Kidney (tissue), 11 donors: ENCODE data around the gene GOLGA6B. TPM values are rescaled to one million over a fixed set of nuclear protein-coding genes. Genes with fewer than 3 reads are reported as not detected.
A peak's percentile ranks its signal among the peaks of the same experiment; 100 is the strongest.
"Not testable (repeated sequence)": the region's sequence is repeated elsewhere in the genome, so short reads cannot be mapped to it uniquely, and the experiment has no call there.

Experiments used
- DNase-seq, 5 donors: peaks; one replicate each; pipeline ENCODE4 v3.0.0-alpha.2; 2013 to 2020
- FAIRE-seq: peaks from 2 replicates; lab custom pipeline; 2012; peaks lifted over from hg19 to GRCh38; lab: Jason Lieb, UNC
- H3K27ac ChIP-seq, 2 donors: one replicate each; pipeline ENCODE4 v1.7.0; 2013; ENCODE audit warnings: low read depth in 2 of 2, low read length in 2 of 2, inconsistent platforms in 1 of 2
- H3K27me3 ChIP-seq: one replicate; pipeline ENCODE4 v1.7.1; 2013; ENCODE audit warnings: low read length, inconsistent platforms; ENCODE audit not compliant: control insufficient read depth, insufficient read depth
- H3K36me3 ChIP-seq, 3 donors: one replicate each; pipeline versions ENCODE4 v1.7.0 to v1.7.1; 2013; ENCODE audit warnings: low read length in 3 of 3, control low read depth in 1 of 3, inconsistent platforms in 1 of 3; ENCODE audit not compliant: insufficient read depth in 3 of 3, control insufficient read depth in 2 of 3
- H3K4me1 ChIP-seq, 3 donors: one replicate each; pipeline versions ENCODE4 v1.7.0 to v1.7.1; 2013; ENCODE audit warnings: low read length in 3 of 3, inconsistent platforms in 1 of 3, low read depth in 1 of 3; ENCODE audit not compliant: control insufficient read depth in 2 of 3, insufficient read depth in 2 of 3
- H3K4me3 ChIP-seq, 3 donors: one replicate each; pipeline versions ENCODE4 v1.7.0 to v1.8.1; 2013; ENCODE audit warnings: low read length in 3 of 3, control low read depth in 1 of 3, inconsistent platforms in 1 of 3
- H3K9ac ChIP-seq, 3 donors: one replicate each; pipeline versions ENCODE4 v1.7.0 to v1.7.1; 2013; ENCODE audit warnings: low read length in 3 of 3, control low read depth in 1 of 3, inconsistent platforms in 1 of 3
- H3K9me3 ChIP-seq, 3 donors: one replicate each; pipeline versions ENCODE4 v1.7.0 to v1.7.1; 2013; ENCODE audit warnings: low read length in 3 of 3, control low read depth in 1 of 3, inconsistent platforms in 1 of 3; ENCODE audit not compliant: control insufficient read depth in 2 of 3, insufficient read depth in 1 of 3
- intact Hi-C: fragments of 100-400 bp; cut with DNase I; formaldehyde crosslinking; loops from one replicate; pipeline ENCODE4 v1.11.1; 2022
- polyA plus RNA-seq: library from polyadenylated mRNA; stranded (reverse); fragments of 350-450 nt; fragmentation: Illumina TruSeq; extraction: RNeasy Lipid Tissue Mini Kit (QIAGEN cat#74804); gene quantifications from one replicate; pipeline ENCODE4 v1.2.3, GENCODE V29; 2014; ENCODE audit warnings: low read depth, low replicate concordance; ENCODE audit not compliant: insufficient read depth
- total RNA-seq: library from RNA; stranded (reverse); fragmentation: NEBNext Ultra II Directional; extraction: Animal tissue kit (Norgen Biotek cat#: 25700); gene quantifications from one replicate; pipeline ENCODE4 v1.2.1, GENCODE V29; 2021
- donor health status: control.
- donor health status: control.
- donor health status: DM: yes; HTN: yes; CAD: no.
- donor health status: Normal renal cell carcinoma (clear cell type).

Gene GOLGA6B
- total and polyA plus RNA-seq, 2 donors from 2014 or later, result not detected

- intact Hi-C loops, H3K4me3 ChIP-seq, H3K9me3 ChIP-seq, H3K4me1 ChIP-seq, H3K27me3 ChIP-seq, H3K36me3 ChIP-seq, H3K27ac ChIP-seq, H3K9ac ChIP-seq, DNase-seq, FAIRE-seq: not testable (repeated sequence)
Measured at GRCh38 chr15:72629068-72629570, 25.4 kb upstream of the GOLGA6B start.

DNA sequence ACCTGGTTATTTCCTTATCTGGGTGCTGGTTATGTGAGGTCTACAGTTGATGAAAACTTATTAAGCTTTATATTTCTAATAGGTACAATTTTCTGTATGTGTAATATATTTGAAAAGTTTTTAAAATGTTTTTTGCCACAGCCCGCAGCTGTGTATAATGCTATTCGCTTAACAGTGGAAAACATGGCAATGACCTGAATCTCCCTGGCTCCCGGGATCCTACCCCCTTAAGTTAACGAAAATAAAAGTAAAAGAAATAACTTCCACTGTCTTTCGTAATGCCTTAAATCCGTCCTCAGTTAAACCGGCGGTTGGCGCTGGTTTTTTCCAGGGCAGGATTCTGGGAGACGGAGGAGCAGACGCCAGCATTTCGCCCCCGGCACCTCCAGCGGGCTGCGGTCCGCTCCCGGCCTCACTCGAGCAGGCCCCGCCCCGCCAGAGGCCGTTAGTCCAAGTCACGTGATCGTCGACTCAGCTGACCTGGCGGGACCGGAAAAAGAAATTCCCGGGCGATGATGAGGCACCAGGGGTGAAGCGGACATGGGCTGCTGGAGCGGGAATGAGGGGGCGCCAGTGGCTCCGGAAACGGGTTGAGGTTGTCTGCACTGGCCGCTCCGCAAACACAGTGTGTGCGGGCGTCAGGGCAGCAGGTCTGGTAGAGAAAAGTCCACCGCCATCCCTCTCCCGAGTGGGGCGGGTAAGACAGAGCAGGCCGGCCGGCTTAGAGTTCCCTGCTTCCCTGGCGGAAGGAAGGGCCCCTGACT is 17.8 kb upstream of the GOLGA6B start:
- intact Hi-C loops, H3K9me3 ChIP-seq, H3K4me1 ChIP-seq, H3K27ac ChIP-seq, H3K27me3 ChIP-seq, H3K36me3 ChIP-seq, H3K4me3 ChIP-seq, H3K9ac ChIP-seq, FAIRE-seq: not testable (repeated sequence)
- DNase-seq, result peak; percentile 85 to 97 (median 89)

DNA sequence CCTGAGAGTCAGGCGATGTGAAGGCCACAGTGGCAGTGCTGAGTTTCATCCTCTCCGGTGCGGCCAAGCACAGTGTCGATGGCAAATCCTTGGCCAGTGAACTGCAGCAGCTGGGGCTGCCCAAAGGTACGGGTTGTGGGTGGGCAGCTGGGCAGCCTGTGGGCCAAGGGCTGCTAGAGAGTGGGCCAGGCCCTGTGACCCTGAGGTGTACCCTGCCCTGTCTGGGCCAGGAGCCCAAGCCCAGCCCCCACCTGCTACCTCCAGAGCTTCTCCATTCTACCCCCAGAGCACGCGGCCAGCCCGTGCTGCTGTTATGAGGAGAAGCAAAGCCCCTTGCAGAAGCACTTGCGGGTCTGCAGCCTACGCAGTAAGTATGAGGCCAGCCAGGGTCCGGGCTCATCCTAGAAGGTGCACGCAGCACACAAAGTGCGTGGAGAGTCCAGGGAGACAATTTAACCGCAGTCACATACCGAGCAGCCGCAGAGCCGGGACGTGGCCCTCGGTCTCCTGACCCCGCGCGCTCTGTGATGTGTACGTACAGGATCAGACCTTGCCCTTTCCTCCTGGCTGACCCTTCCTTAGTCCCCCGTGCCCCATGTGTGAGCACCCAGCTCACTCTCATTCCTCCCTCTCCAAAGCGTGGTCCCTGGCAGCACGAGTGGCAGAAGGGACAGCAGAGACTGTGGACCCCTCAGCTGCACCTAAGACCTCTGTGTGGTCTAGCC is 14.6 kb upstream of the GOLGA6B start:
- H3K27me3 ChIP-seq, FAIRE-seq, DNase-seq, H3K4me3 ChIP-seq, H3K36me3 ChIP-seq, H3K9me3 ChIP-seq, H3K4me1 ChIP-seq, intact Hi-C loops, H3K9ac ChIP-seq, H3K27ac ChIP-seq: not testable (repeated sequence)

DNA sequence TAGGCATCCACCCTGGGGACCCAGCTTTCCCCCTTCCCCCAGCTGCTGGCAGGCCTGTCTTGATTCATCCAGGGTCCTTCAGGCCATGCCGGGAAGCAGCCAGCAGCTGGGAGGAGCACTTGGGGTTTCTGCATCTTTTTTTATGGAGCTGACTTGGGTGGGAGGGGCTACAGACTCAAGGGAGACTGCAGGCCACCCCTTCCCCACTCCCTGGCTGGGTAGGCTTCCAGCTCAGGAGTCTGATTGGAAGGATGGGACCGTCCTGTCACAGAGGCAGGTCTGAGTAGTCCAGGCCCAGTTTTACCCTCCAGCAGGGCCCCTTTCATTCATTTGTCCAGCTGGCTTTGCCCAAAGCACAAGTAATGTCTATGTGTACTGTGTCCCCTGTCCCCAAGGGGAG is 12.2 kb upstream of the GOLGA6B start:
- H3K4me1 ChIP-seq, intact Hi-C loops, FAIRE-seq, H3K36me3 ChIP-seq, H3K9me3 ChIP-seq, H3K4me3 ChIP-seq, H3K27me3 ChIP-seq, H3K27ac ChIP-seq, DNase-seq, H3K9ac ChIP-seq: not testable (repeated sequence)

DNA sequence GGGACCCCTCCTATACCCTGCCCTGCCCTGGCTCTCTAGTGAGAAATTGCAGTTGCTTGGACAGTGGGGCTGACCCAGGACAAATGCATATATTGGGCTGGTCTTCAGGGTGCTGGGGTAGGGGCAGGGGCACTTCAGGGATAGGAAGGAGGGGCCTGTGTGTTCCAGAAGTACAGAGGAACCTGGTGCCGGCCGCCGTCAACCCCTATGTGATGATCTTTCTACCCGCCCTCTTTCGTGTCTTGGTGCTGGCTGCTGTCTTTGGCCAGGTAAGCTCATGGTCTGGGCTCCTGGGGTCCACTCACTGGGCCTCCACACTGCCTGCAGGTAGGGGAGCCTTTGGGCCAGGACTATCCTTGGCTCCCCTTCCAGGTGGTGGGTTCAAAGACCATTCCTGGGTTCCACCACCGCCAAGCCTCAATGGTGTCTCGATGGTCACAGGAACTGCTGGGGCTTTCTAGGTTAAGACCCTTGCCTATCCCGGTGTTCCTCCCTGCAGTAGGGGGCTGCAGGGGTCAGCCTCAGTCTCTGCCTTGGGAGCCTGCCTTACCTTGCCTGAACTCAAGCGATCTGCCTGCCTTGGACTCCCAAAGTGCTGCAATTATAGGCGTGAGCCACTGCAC is 5.8 kb upstream of the GOLGA6B start:
- DNase-seq, FAIRE-seq, H3K4me3 ChIP-seq, H3K9ac ChIP-seq, intact Hi-C loops, H3K4me1 ChIP-seq, H3K27ac ChIP-seq, H3K27me3 ChIP-seq, H3K9me3 ChIP-seq, H3K36me3 ChIP-seq: not testable (repeated sequence)

DNA sequence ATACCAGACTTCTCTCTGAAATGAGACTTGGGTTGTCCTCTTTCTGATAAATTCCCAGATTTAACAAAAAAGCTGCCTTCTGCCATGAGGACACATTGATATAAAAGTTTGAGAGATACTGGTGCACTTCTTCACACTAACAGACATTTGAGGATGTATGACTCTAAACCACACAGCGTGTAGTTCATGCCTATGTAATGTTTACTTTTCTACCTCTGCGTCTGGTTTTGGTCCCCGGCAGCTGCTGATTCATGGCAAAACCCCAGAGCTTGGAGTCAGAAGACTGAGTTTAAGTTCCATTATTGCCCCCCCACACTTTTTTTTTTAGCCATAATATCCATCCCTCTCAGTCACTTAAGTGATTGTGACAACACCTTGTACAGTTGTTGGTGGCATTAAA is 1.5 kb downstream of the GOLGA6B start:
- intact Hi-C loops, H3K27ac ChIP-seq: not testable (repeated sequence)

DNA sequence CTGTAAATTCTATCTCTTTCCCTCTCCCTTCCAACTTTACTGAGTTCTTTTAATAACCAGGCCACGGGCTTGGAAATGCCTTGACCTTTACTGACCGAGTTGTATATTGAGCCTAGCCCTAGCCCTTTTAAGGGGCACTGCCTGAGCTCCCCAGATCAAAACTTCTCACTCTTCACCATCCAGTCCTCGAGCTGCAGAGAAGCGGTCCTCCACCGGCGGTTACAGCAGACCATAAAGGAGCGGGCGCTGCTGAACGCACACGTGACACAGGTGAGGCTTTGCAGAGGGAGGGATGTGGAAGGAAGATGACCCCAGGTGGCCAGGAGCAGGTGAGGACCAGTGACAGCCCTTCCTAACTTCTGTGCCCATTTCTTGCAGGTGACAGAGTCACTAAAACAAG is 6.6 kb downstream of the GOLGA6B start:
- H3K9ac ChIP-seq, H3K36me3 ChIP-seq, H3K4me3 ChIP-seq, H3K9me3 ChIP-seq, H3K27ac ChIP-seq, DNase-seq, H3K27me3 ChIP-seq, FAIRE-seq, H3K4me1 ChIP-seq, intact Hi-C loops: not testable (repeated sequence)

More for the DNA sequence above, 1.5 kb downstream of the GOLGA6B start:
- not testable (repeated sequence) for FAIRE-seq, H3K27me3 ChIP-seq, H3K36me3 ChIP-seq, H3K9ac ChIP-seq, H3K9me3 ChIP-seq, H3K4me1 ChIP-seq, H3K4me3 ChIP-seq, DNase-seq

DNA sequence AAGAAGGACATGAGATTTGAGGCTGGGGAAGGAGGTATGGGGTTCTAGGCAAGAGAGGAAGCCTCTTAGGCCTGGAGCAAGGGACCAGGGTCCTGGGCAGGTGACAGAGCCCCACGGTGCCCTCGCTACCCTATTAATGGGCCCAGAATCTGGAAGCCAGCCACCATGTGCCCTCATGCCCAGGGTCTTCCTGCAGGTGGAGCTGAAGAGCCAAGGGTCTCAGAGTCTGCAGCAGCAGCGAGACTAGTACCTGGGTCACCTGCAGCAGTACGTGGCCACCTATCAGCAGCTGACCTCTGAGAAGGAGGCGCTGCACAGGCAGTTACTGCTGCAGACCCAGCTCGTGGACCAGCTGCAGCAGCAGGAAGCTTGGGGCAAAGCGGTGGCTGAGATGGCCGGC is 9.4 kb downstream of the GOLGA6B start:
- H3K27me3 ChIP-seq, H3K9me3 ChIP-seq, FAIRE-seq, H3K27ac ChIP-seq, DNase-seq, H3K4me3 ChIP-seq, H3K4me1 ChIP-seq, H3K36me3 ChIP-seq, H3K9ac ChIP-seq, intact Hi-C loops: not testable (repeated sequence)
